ENCODE data around the gene NEUROG1. TPM values are rescaled to one million over a fixed set of nuclear protein-coding genes. Genes with fewer than 3 reads are reported as not detected.

NEUROG1 gene
- total and polyA plus RNA-seq, 2 of the 13 experiments (the other 11 are each of a cell fraction or from before 2014, with no cell fraction given), result not detected

GRCh38 chr5:135489466-135490244 is 46.1 kb downstream of the NEUROG1 start:
- Histone ChIP-seq H3K9ac (ENCODE audit: insufficient read depth, low read depth, low read length) (no peak overlapping the region), H3K36me3 (replicated peaks in 1 of 2; ENCODE audit: control insufficient read depth in 1 of 2, insufficient read depth in 2 of 2, low read length in 2 of 2) (no peaks in the 10 kb centered on the region), H3K4me1 (ENCODE audit: insufficient read depth, low read length) (peaks cover 81% of the 10 kb centered on the region), H3K79me2 (ENCODE audit: insufficient read depth, low read length) (no peaks in the 10 kb centered on the region), H3K4me2 (ENCODE audit: low read depth, low read length) (peak overlapping the region; percentile 81), H3K27ac (ENCODE audit: extremely low read length, insufficient read depth, low read length) (peak overlapping the region; percentile 87), H3K9me3 (ENCODE audit: low read length) (no peaks in the 10 kb centered on the region), H2AFZ (ENCODE audit: low read length) (no peak overlapping the region), H3K27me3 (ENCODE audit: control insufficient read depth in 1 of 2, insufficient read depth in 2 of 2, low read length in 2 of 2) (peaks cover 0 to 24% of the 10 kb centered on the region in 2 experiments; a peak in 3 of 5 replicates), H3K4me3 (replicated peaks in 1 of 3; ENCODE audit: insufficient read depth in 1 of 3, low read depth in 2 of 3, low read length in 3 of 3) (peak overlapping the region; percentile 31 to 69 (median 49)), H4K20me1 (ENCODE audit: insufficient read depth, low read length) (no peaks in the 10 kb centered on the region)
- BruUV-seq (replicated peaks), result no TSS peak
- ChIA-PET CTCF (ENCODE audit: low intra/inter-chr PET ratio, low total read pairs) (interaction anchor here (0.6 kb wide), 1 partner anchor 24 kb away, joined by 3 read pairs; no protein-coding TSS in a partner anchor), POLR2A (no interaction called here)
- DNase-seq (ENCODE audit: low spot score) (peak; percentile 80), FAIRE-seq (peak; percentile 92), ATAC-seq (peak; percentile 67)
- intact Hi-C loops (cut with micrococcal nuclease; ENCODE audit: unreplicated experiment), result no loop called here
- in situ Hi-C loops (cut with HindIII; ENCODE audit: extremely low pct_ligation_motif_present, low pct_unique_long_range_greater_than_20kb), result no loop called here
- 7% methylated on average over 24 of the region's 53 CpGs for WGBS (ENCODE audit: low lambda C conversion rate)
- TF ChIP-seq GATAD2A (CRISPR knock-in tag; IDR thresholded peaks at IDR 0.05) (peak; percentile 79), ATF2 (CRISPR knock-in tag; IDR thresholded peaks at IDR 0.05) (peak; percentile 16; the same call in 1 of the 2 replicates), TCF7L2 (IDR thresholded peaks at IDR 0.05; ENCODE audit: low read depth, low read length) (0 out of 2 replicates have a peak, but pooled peaks have one; percentile 20), ZBTB39 (CRISPR knock-in tag; IDR thresholded peaks at IDR 0.05) (no peak), CEBPB (IDR thresholded peaks at IDR 0.05; ENCODE audit: borderline replicate concordance, low read depth, low read length) (peak; percentile 66; the same call in 1 of the 2 replicates), CEBPG (CRISPR knock-in tag; IDR thresholded peaks at IDR 0.05) (peak; percentile 72), HDAC2 (CRISPR knock-in tag; IDR thresholded peaks at IDR 0.05) (peak; percentile 87), HOXA7 (CRISPR knock-in tag; IDR thresholded peaks at IDR 0.05) (0 out of 2 replicates have a peak, but pooled peaks have one; percentile 60), ZNF230 (CRISPR knock-in tag; IDR thresholded peaks at IDR 0.05) (0 out of 2 replicates have a peak, but pooled peaks have one; percentile 15), ZNF24 (IDR thresholded peaks at IDR 0.05) (no peak), TCF7 (IDR thresholded peaks at IDR 0.05; ENCODE audit: low read depth) (peak; percentile 79), HHEX (CRISPR knock-in tag; IDR thresholded peaks at IDR 0.05) (peak; percentile 83), REPIN1 (CRISPR knock-in tag; IDR thresholded peaks at IDR 0.05; ENCODE audit: borderline replicate concordance, low read depth) (0 out of 2 replicates have a peak, but pooled peaks have one; percentile 16), REST (IDR thresholded peaks at IDR 0.05; ENCODE audit: borderline replicate concordance in 1 of 2, low read depth in 1 of 2, low read length in 2 of 2) (peak in 1 of 2 experiments; percentile 59; a peak in 2 of 4 replicates), SRY (CRISPR knock-in tag; IDR thresholded peaks at IDR 0.05) (no peak), SIX1 (CRISPR knock-in tag; IDR thresholded peaks at IDR 0.05; ENCODE audit: borderline replicate concordance) (no peak), KLF15 (CRISPR knock-in tag; IDR thresholded peaks at IDR 0.05; ENCODE audit: borderline replicate concordance) (no peak), FOXA1 (IDR thresholded peaks at IDR 0.05) (no peak), FOXA1 (CRISPR knock-in tag; IDR thresholded peaks at IDR 0.05) (peak; percentile 84)
